ENCODE data around the gene ETV6. TPM values are rescaled to one million over a fixed set of nuclear protein-coding genes. Genes with fewer than 3 reads are reported as not detected.

ETV6 gene
- total and polyA plus RNA-seq, 2 of the 8 experiments (the other 6 are each of a cell fraction or from before 2014, with no cell fraction given), result 5.5 to 23.9 TPM

- TF ChIP-seq CTCF (IDR thresholded peaks at IDR 0.05; ENCODE audit: control extremely low read depth in 1 of 3, insufficient read depth in 1 of 3, low read depth in 1 of 3, low read length in 3 of 3), result no peak
- TF ChIP-seq NANOG (IDR thresholded peaks at IDR 0.05; ENCODE audit: insufficient read depth, low read depth, low read length, poor library complexity, severe bottlenecking), result no peak
- TF ChIP-seq JUND (IDR thresholded peaks at IDR 0.05; ENCODE audit: low read length), result no peak
- no peak for TF ChIP-seq SP1 (IDR thresholded peaks at IDR 0.05; ENCODE audit: low read depth, low read length)
- TF ChIP-seq RAD21 (IDR thresholded peaks at IDR 0.05 in 1 of 2, conservative IDR thresholded peaks at IDR 0.05 in 1 of 2; ENCODE audit: low read depth in 2 of 2, low read length in 2 of 2), result no peak
- TF ChIP-seq FOSL1 (IDR thresholded peaks at IDR 0.05; ENCODE audit: insufficient read depth, low read depth, low read length), result no peak
Observed at GRCh38 chr12:11901701-11902524, 252.4 kb downstream of the ETV6 start (continued).

All from H1 (cell line).